Calu3 (cell line): ENCODE measurements around the gene MASP2. TPM values are rescaled to one million over a fixed set of nuclear protein-coding genes. Genes with fewer than 3 reads are reported as not detected.
"Not testable (repeated sequence)": the region's sequence is repeated elsewhere in the genome, so short reads cannot be mapped to it uniquely, and the experiment has no call there.

ENCODE experiments used
- Bru-seq: library from RNA; stranded (reverse); fragments of 400-500 nt; gene quantifications from one replicate; lab custom pipeline; 2021; lab: Mats Ljungman, UMichigan
- BruChase-seq, 2 experiments: library from RNA; stranded (reverse); fragments of 400-500 nt; gene quantifications; one replicate each; lab custom pipeline; 2021; lab: Mats Ljungman, UMichigan
- BruUV-seq: library from RNA; stranded (reverse); fragments of 400-500 nt; replicated peaks from 2 replicates; lab custom pipeline; 2021; lab: Mats Ljungman, UMichigan
- CTCF ChIA-PET: fragments of 300-600 bp; sonication (Branson Sonifier 250); formaldehyde crosslinking; loops from one replicate; lab custom pipeline; 2022; ENCODE audit warnings: antibody characterized with exemption; lab: Charles Lee
- DNase-seq: peaks from one replicate; pipeline ENCODE4 v3.0.0; 2022
- H3K27ac Mint-ChIP-seq: one replicate; pipeline ENCODE4 v1.8.0; 2022; ENCODE audit warnings: mixed read lengths; ENCODE audit not compliant: unreplicated experiment
- H3K27me3 Mint-ChIP-seq: one replicate; pipeline ENCODE4 v1.8.0; 2022; ENCODE audit warnings: mixed read lengths; ENCODE audit not compliant: unreplicated experiment
- H3K36me3 Mint-ChIP-seq: one replicate; pipeline ENCODE4 v1.8.0; 2022; ENCODE audit warnings: mild to moderate bottlenecking, moderate library complexity, mixed read lengths; ENCODE audit not compliant: insufficient read depth, unreplicated experiment
- H3K4me1 Mint-ChIP-seq: one replicate; pipeline ENCODE4 v1.8.0; 2022; ENCODE audit warnings: mild to moderate bottlenecking, low read depth, mixed read lengths; ENCODE audit not compliant: unreplicated experiment
- H3K4me3 Mint-ChIP-seq: one replicate; pipeline ENCODE4 v1.8.0; 2022; ENCODE audit warnings: mild to moderate bottlenecking, low read depth, moderate library complexity, mixed read lengths; ENCODE audit not compliant: unreplicated experiment
- H3K9me3 Mint-ChIP-seq: one replicate; pipeline ENCODE4 v1.8.0; 2022; ENCODE audit warnings: low read depth, mixed read lengths; ENCODE audit not compliant: unreplicated experiment
- CTCF ChIP-seq: fragments of 200-600 bp; IDR thresholded peaks from one replicate; pipeline ENCODE4 v1.8.0; 2022; ENCODE audit warnings: antibody characterized with exemption; ENCODE audit not compliant: unreplicated experiment
- intact Hi-C: fragments of 100-400 bp; cut with micrococcal nuclease; formaldehyde crosslinking; loops from one replicate; pipeline ENCODE4 v1.10.0; 2022; ENCODE audit not compliant: unreplicated experiment
- long read RNA-seq: library from polyadenylated mRNA; stranded (forward); transcript quantifications from one replicate; pipeline ENCODE4 v2.0.0, GENCODE V29; 2022
- total RNA-seq: library from RNA; stranded (reverse); gene quantifications from 2 replicates; pipeline ENCODE4 v1.2.3, GENCODE V29; 2022

Gene MASP2
- total RNA-seq: not detected in 2 replicates
- not detected for Bru-seq, nascent RNA
- percentile 23 among the genes with signal in this experiment for BruChase-seq, experiment 1, labeled RNA remaining after a 6-hour chase
- BruChase-seq, experiment 2, labeled RNA remaining after a 2-hour chase: percentile 14 among the genes with signal in this experiment
- long read RNA-seq, partial matches to known transcripts: 0 of 2 reads
- long read RNA-seq, other reads (novel, unspliced or antisense): 2 of 2 reads

- Mint-ChIP-seq H3K4me1 (no peaks in the 10 kb centered on the region), H3K36me3 (no peaks in the 10 kb centered on the region), H3K27me3 (no peaks in the 10 kb centered on the region), H3K4me3 (no peak within 1 kb of the TSS), H3K9me3 (no peaks in the 10 kb centered on the region), H3K27ac (no peak within 1 kb of the TSS)
- intact Hi-C loops: no loop called here
- CTCF ChIA-PET: no interaction called here
- DNase-seq: no peak
- TF ChIP-seq CTCF: no peak
- BruUV-seq: no TSS peak
Observed at GRCh38 chr1:11046625-11047365, at the start of gene MASP2. Gene MASP2 (minus strand): TSS chr1:11047239. CDS start chr1:11047207, 32 bp downstream.

- H3K4me1 Mint-ChIP-seq, H3K27ac Mint-ChIP-seq, intact Hi-C loops, BruUV-seq, DNase-seq, CTCF ChIA-PET, H3K27me3 Mint-ChIP-seq, H3K9me3 Mint-ChIP-seq, H3K4me3 Mint-ChIP-seq: not testable (repeated sequence)
- H3K36me3 Mint-ChIP-seq: peaks cover 24% of the 10 kb centered on the region
Observed at GRCh38 chr1:11083784-11084183, 36.7 kb upstream of the MASP2 start.

GRCh38 chr1:11080931-11081330 is 33.9 kb upstream of the MASP2 start:
- H3K27ac Mint-ChIP-seq: no peak overlapping the region
- CTCF ChIA-PET: no interaction called here
- H3K4me3 Mint-ChIP-seq: no peak overlapping the region
- BruUV-seq: no TSS peak
- no peaks in the 10 kb centered on the region for H3K9me3 Mint-ChIP-seq
- no peak for TF ChIP-seq CTCF
- no peaks in the 10 kb centered on the region for H3K27me3 Mint-ChIP-seq
- H3K36me3 Mint-ChIP-seq: peaks cover 10% of the 10 kb centered on the region
- intact Hi-C loops: no loop called here
- H3K4me1 Mint-ChIP-seq: no peaks in the 10 kb centered on the region
- no peak for DNase-seq

- DNase-seq: no peak
- CTCF ChIA-PET: no interaction called here
- no peaks in the 10 kb centered on the region for H3K9me3 Mint-ChIP-seq
- BruUV-seq: no TSS peak
- intact Hi-C loops: no loop called here
- H3K27ac Mint-ChIP-seq: no peak overlapping the region
- no peaks in the 10 kb centered on the region for H3K4me1 Mint-ChIP-seq
- H3K36me3 Mint-ChIP-seq: peaks cover 10% of the 10 kb centered on the region
- TF ChIP-seq CTCF: no peak
- no peak overlapping the region for H3K4me3 Mint-ChIP-seq
- no peaks in the 10 kb centered on the region for H3K27me3 Mint-ChIP-seq
Observed at GRCh38 chr1:11078631-11079030, 31.6 kb upstream of the MASP2 start.

GRCh38 chr1:11073398-11073797 is 26.4 kb upstream of the MASP2 start:
- H3K27ac Mint-ChIP-seq, H3K4me3 Mint-ChIP-seq, H3K27me3 Mint-ChIP-seq, BruUV-seq, H3K4me1 Mint-ChIP-seq, DNase-seq, H3K9me3 Mint-ChIP-seq, intact Hi-C loops: not testable (repeated sequence)
- CTCF ChIA-PET: interaction anchor here (0.6 kb wide), 1 partner anchor 24 kb away, joined by 5 read pairs; no protein-coding TSS in a partner anchor
- H3K36me3 Mint-ChIP-seq: peaks cover 23% of the 10 kb centered on the region
